ENCODE measurements around the gene IGSF8.

IGSF8 gene

GRCh38 chr1:160043543-160043942 lies 54.9 kb downstream of the IGSF8 start:
- in situ Hi-C loops (cut with MboI; ENCODE audit: low sequenced_read_pairs) = no loop called here
